Measurements from ENCODE around the gene MCF2L. TPM values are rescaled to one million over a fixed set of nuclear protein-coding genes. Genes with fewer than 3 reads are reported as not detected.

Gene MCF2L
- total RNA-seq, 4 donors from 2014 or later = 18.3 to 52.6 (median 29.9) TPM

- TF ChIP-seq POLR2A (IDR thresholded peaks at IDR 0.05) (no peak), CTCF (IDR thresholded peaks at IDR 0.05) (no peak), POLR2AphosphoS5 (IDR thresholded peaks at IDR 0.05) (no peak), EP300 (IDR thresholded peaks at IDR 0.05) (no peak)
- 72 to 86% methylated on average over 4 to 5 of the region's 9 CpGs for WGBS, 2 donors (ENCODE audit: low coverage in 1 of 2)
- H3K27me3 ChIP-seq = no peaks in the 10 kb centered on the region
- H3K27ac ChIP-seq = no peak overlapping the region
- no peak overlapping the region for H3K4me3 ChIP-seq
- H3K36me3 ChIP-seq = no peaks in the 10 kb centered on the region
- H3K9me3 ChIP-seq = no peaks in the 10 kb centered on the region
- H3K4me1 ChIP-seq = peaks cover 0 to 13% (median 0%) of the 10 kb centered on the region in 3 donors
- no peak for ATAC-seq
These were observed 44.3 kb downstream of the MCF2L start for GRCh38 chr13:113013303-113013702.

- H3K4me3 ChIP-seq = no peak overlapping the region
- H3K4me1 ChIP-seq = peaks cover 0 to 13% (median 0%) of the 10 kb centered on the region in 3 donors
- H3K27me3 ChIP-seq = no peaks in the 10 kb centered on the region
- H3K36me3 ChIP-seq = no peaks in the 10 kb centered on the region
- H3K27ac ChIP-seq = no peak overlapping the region
- 74 to 88% methylated on average over 3 to 7 of the region's 25 CpGs for WGBS, 2 donors (ENCODE audit: low coverage in 1 of 2)
- no peaks in the 10 kb centered on the region for H3K9me3 ChIP-seq
- TF ChIP-seq CTCF (IDR thresholded peaks at IDR 0.05) (no peak), POLR2AphosphoS5 (IDR thresholded peaks at IDR 0.05) (no peak), EP300 (IDR thresholded peaks at IDR 0.05) (no peak), POLR2A (IDR thresholded peaks at IDR 0.05) (no peak)
- no peak for ATAC-seq
These were observed 45.1 kb downstream of the MCF2L start for GRCh38 chr13:113013878-113014751.

- no peaks in the 10 kb centered on the region for H3K9me3 ChIP-seq
- H3K4me3 ChIP-seq = no peak overlapping the region
- H3K4me1 ChIP-seq = peaks cover 0 to 4% (median 0%) of the 10 kb centered on the region in 3 donors
- ATAC-seq = no peak
- TF ChIP-seq EP300 (IDR thresholded peaks at IDR 0.05) = no peak
- TF ChIP-seq POLR2AphosphoS5 (IDR thresholded peaks at IDR 0.05) = no peak
- TF ChIP-seq CTCF (IDR thresholded peaks at IDR 0.05) = no peak
- no peak for TF ChIP-seq POLR2A (IDR thresholded peaks at IDR 0.05)
- H3K27ac ChIP-seq = no peak overlapping the region
- H3K36me3 ChIP-seq = no peaks in the 10 kb centered on the region
- 60 to 100% methylated on average over 1 of the region's 31 CpGs for WGBS, 2 donors (ENCODE audit: low coverage in 1 of 2)
- H3K27me3 ChIP-seq = no peaks in the 10 kb centered on the region
These were observed 46.0 kb downstream of the MCF2L start for GRCh38 chr13:113014752-113015745.

GRCh38 chr13:113015826-113016525 is 47.0 kb downstream of the MCF2L start:
- H3K36me3 ChIP-seq = no peaks in the 10 kb centered on the region
- no peaks in the 10 kb centered on the region for H3K4me1 ChIP-seq
- no peak for ATAC-seq
- no peak overlapping the region for H3K4me3 ChIP-seq
- TF ChIP-seq CTCF (IDR thresholded peaks at IDR 0.05) (no peak), POLR2A (IDR thresholded peaks at IDR 0.05) (no peak), EP300 (IDR thresholded peaks at IDR 0.05) (no peak), POLR2AphosphoS5 (IDR thresholded peaks at IDR 0.05) (no peak)
- no peak overlapping the region for H3K27ac ChIP-seq
- WGBS, 2 donors (ENCODE audit: low coverage in 1 of 2) = 79 to 80% methylated on average over 5 to 7 of the region's 22 CpGs
- peaks cover 0 to 4% (median 0%) of the 10 kb centered on the region in 3 donors for H3K9me3 ChIP-seq
- H3K27me3 ChIP-seq = no peaks in the 10 kb centered on the region
